GM12865 (cell line): ENCODE data around the gene DDX52.
"Not testable (repeated sequence)": the region's sequence is repeated elsewhere in the genome, so short reads cannot be mapped to it uniquely, and the experiment has no call there.

Experiments
- DNase-seq: peaks from one replicate; pipeline ENCODE4 v3.0.0; 2010; ENCODE audit warnings: low read depth
- H3K4me3 ChIP-seq: 2 replicates; pipeline ENCODE4 v1.5.1; 2011; ENCODE audit warnings: mild to moderate bottlenecking, low read depth, low read length, control low read depth
- TF ChIP-seq, protein P1 (sequence below): IDR thresholded peaks from 2 replicates; pipeline ENCODE4 v1.5.1; 2011; ENCODE audit warnings: low read length, control low read depth, low read depth, inconsistent platforms; ENCODE audit not compliant: insufficient read depth; ENCODE audit errors: missing control alignments

DDX52 gene, protein sequence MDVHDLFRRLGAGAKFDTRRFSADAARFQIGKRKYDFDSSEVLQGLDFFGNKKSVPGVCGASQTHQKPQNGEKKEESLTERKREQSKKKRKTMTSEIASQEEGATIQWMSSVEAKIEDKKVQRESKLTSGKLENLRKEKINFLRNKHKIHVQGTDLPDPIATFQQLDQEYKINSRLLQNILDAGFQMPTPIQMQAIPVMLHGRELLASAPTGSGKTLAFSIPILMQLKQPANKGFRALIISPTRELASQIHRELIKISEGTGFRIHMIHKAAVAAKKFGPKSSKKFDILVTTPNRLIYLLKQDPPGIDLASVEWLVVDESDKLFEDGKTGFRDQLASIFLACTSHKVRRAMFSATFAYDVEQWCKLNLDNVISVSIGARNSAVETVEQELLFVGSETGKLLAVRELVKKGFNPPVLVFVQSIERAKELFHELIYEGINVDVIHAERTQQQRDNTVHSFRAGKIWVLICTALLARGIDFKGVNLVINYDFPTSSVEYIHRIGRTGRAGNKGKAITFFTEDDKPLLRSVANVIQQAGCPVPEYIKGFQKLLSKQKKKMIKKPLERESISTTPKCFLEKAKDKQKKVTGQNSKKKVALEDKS

DNA sequence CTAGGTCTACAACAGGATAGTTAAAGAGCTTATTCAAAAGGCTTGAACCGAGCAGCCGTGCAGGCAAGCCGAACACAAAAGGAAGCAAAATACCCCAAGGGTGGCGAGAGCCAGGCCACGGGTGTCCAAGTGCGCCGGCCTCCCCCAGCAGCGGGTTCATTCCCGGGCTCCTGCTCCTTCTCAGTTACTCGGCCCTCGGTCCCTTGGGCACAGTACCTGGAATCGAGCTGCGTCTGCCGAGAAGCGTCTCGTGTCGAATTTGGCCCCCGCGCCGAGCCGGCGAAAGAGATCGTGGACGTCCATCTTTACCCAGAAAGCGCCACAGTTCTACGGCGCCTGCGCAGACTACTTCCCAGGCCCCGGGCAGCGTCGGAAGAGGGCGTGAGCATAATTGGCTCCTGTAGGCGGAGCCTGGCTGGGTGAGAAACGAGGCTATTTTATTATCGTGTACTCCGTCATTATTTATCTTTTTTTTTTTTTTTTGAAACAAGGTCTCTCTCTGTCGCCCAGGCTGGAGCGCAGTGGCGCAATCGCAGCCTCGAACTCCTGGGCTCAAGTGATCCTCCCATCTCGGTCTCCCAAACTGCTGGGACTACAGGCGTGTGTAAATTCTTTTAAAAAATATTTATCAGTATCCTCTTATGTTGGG lies at the start of gene DDX52:
Gene DDX52 (minus strand): TSS at position 329 of the 649 bp plus-strand sequence. CDS start 26 bp downstream, at position 303.
- TF ChIP-seq, protein P1, sequence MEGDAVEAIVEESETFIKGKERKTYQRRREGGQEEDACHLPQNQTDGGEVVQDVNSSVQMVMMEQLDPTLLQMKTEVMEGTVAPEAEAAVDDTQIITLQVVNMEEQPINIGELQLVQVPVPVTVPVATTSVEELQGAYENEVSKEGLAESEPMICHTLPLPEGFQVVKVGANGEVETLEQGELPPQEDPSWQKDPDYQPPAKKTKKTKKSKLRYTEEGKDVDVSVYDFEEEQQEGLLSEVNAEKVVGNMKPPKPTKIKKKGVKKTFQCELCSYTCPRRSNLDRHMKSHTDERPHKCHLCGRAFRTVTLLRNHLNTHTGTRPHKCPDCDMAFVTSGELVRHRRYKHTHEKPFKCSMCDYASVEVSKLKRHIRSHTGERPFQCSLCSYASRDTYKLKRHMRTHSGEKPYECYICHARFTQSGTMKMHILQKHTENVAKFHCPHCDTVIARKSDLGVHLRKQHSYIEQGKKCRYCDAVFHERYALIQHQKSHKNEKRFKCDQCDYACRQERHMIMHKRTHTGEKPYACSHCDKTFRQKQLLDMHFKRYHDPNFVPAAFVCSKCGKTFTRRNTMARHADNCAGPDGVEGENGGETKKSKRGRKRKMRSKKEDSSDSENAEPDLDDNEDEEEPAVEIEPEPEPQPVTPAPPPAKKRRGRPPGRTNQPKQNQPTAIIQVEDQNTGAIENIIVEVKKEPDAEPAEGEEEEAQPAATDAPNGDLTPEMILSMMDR = no peak
- peak; percentile 92 for DNase-seq

DNA sequence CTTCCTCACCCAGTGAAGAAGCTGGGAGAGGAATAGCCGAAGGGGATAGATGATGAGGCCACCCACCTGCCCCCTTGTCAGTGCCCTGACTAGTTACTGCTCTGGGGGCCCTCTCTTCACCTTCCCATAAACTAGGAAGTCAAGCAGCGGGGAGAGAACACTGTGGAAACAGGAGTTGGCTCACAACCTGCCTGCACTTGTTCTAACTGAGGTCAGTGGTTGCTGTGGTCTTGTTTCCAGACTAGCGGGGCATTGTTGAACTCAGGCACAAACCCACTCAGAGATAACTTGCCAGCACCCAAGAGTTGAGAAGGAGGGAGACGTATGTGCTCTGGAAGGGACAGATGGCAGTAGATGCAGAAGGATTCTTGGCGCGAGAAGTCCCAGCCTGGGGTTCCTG lies 48.6 kb upstream of the DDX52 start:
- peak; percentile 24 for DNase-seq
- TF ChIP-seq, protein P1 = no peak
- no peak overlapping the region for H3K4me3 ChIP-seq

More for the DNA sequence above, at the start of gene DDX52:
- peak within 1 kb of the TSS; percentile 71 for H3K4me3 ChIP-seq

DNA sequence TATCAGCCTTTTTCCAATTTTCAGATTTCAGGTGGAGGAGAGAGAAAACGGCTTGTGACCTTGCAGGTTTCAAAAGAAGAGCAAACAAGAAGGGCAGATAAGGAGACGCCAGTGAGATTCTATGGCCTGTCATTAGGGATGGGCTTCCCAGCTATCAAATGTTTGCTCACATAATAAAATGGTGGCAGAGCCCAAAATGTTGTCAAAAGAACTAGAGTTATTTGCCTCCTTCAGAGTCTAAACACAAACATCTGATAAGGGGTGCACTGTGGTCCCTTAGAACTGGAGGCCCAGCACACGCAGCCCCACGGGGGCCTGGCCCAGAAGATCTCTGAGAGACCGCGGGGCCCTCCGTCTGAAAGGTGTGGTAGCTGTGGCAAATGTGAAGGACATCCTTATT lies 46.1 kb upstream of the DDX52 start:
- no peak for DNase-seq
- TF ChIP-seq, protein P1 = no peak
- H3K4me3 ChIP-seq = no peak overlapping the region

DNA sequence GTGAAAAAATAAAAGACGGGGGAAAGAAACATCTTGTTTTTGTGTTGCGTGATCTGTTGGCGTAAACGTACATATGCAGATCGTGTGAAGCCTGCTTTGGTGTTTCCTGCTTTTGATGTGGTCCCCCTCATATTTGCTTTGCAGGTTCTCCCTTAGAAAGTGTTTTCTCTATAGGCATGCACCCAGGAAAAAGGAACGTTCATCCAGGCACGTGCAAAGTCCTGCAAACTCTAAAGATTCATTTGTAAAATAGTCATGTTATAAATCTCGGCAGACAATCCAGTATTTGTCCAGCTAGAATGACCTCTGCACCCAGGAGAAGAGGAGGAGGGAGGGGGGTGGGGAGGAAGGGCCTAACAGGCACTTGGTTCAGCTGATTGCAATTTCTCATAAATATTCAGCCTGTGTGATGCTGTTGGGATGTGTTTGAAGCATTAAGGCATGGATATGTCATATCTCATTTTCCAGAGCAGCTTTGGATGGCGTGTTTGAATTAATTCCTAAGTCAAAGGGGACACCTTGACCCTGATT lies 40.3 kb upstream of the DDX52 start:
- TF ChIP-seq, protein P1 = no peak
- no peak overlapping the region for H3K4me3 ChIP-seq
- DNase-seq = no peak

DNA sequence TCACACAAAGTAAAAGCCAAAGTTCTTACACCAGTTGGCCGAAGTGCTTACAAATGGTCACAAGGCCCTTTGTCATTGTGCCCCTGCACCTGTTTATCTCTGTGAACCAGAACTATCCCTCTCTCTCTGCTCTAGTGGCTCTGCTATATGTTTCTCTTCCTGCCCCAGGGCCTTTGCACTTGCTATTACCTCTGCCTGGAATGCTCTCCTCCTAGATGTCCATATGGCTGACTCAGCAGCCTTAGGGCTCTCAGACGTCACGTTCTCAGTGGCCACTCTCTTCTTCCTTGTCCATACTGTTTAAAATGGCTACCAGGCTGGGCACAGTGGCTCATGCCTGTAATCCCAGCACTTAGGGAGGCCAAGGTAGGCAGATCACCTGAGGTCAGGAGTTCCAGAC lies 38.8 kb upstream of the DDX52 start:
- TF ChIP-seq, protein P1 = no peak
- no peak for DNase-seq
- no peak overlapping the region for H3K4me3 ChIP-seq

DNA sequence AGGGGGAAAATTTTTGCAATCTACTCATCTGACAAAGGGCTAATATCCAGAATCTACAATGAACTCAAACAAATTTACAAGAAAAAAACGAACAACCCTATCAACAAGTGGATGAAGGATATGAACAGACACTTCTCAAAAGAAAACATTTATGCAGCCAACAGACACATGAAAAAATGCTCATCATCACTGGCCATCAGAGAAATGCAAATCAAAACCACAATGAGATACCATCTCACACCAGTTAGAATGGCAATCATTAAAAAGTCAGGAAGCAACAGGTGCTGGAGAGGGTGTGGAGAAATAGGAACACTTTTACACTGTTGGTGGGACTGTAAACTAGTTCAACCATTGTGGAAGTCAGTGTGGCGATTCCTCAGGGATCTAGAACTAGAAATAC lies 36.7 kb upstream of the DDX52 start:
- H3K4me3 ChIP-seq, DNase-seq: not testable (repeated sequence)

DNA sequence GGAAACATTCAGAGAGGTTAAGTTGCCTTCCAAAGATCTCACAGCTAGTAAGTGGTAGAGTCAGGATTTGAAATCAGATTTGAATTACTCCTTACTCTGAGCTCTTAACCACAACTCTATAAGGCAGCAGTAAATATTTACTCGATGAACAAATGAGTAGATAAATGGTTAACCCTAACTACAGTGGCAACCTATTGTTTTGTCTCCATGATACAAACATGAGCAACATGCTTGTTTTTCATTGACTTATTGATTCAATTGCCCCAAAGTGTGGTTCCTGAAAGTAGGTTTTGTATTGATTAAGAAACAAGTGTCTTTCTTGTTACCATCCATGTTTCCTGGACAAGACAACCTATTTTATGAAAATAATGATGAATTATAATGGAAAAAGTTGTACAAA lies 34.8 kb upstream of the DDX52 start:
- TF ChIP-seq, protein P1 = no peak

More for the DNA sequence above, 34.8 kb upstream of the DDX52 start:
- no peak for DNase-seq
- H3K4me3 ChIP-seq = no peak overlapping the region
